MCF 10A (cell line): Measurements from ENCODE around the gene PTBP3. TPM values are rescaled to one million over a fixed set of nuclear protein-coding genes. Genes with fewer than 3 reads are reported as not detected.

Experiments
- BruUV-seq: library from RNA; stranded (reverse); fragments of 400-500 nt; replicated peaks from 2 replicates; lab custom pipeline; 2021; lab: Mats Ljungman, UMichigan
- CTCF ChIA-PET: fragments of 300-600 bp; sonication (Branson Sonifier 250); formaldehyde crosslinking; extraction: SDS; loops from one replicate; lab custom pipeline; 2021; ENCODE audit warnings: antibody characterized with exemption, inconsistent platforms; lab: Yijun Ruan, JAX
- POLR2A ChIA-PET: fragments of 300-600, 350-650 bp; sonication (Branson Sonifier 250); formaldehyde crosslinking; extraction: SDS; loops from one replicate; lab custom pipeline; 2020; ENCODE audit warnings: antibody characterized with exemption, inconsistent platforms; lab: Yijun Ruan, JAX
- DNase-seq: peaks from one replicate; pipeline ENCODE4 v3.0.0-alpha.2; 2018; ENCODE audit not compliant: unreplicated experiment
- H3K27ac Mint-ChIP-seq: one replicate; pipeline ENCODE4 v1.8.0; 2022; ENCODE audit warnings: mild to moderate bottlenecking, low read depth, mixed read lengths; ENCODE audit not compliant: unreplicated experiment
- H3K27me3 Mint-ChIP-seq: one replicate; pipeline ENCODE4 v1.8.0; 2022; ENCODE audit warnings: mixed read lengths; ENCODE audit not compliant: insufficient read depth, unreplicated experiment
- H3K36me3 Mint-ChIP-seq: one replicate; pipeline ENCODE4 v1.8.0; 2022; ENCODE audit warnings: mild to moderate bottlenecking, moderate library complexity, mixed read lengths; ENCODE audit not compliant: insufficient read depth, unreplicated experiment
- H3K4me1 Mint-ChIP-seq: one replicate; pipeline ENCODE4 v1.8.0; 2022; ENCODE audit warnings: mixed read lengths; ENCODE audit not compliant: insufficient read depth, unreplicated experiment
- H3K4me3 Mint-ChIP-seq: one replicate; pipeline ENCODE4 v1.8.0; 2022; ENCODE audit warnings: mild to moderate bottlenecking, moderate library complexity, mixed read lengths; ENCODE audit not compliant: unreplicated experiment
- H3K9me3 Mint-ChIP-seq: one replicate; pipeline ENCODE4 v1.8.0; 2022; ENCODE audit warnings: mixed read lengths; ENCODE audit not compliant: unreplicated experiment
- intact Hi-C: fragments of 100-400 bp; cut with micrococcal nuclease; formaldehyde crosslinking; loops from 2 replicates; pipeline ENCODE4 v1.14.1; 2022
- total RNA-seq: library from RNA; stranded (reverse); gene quantifications from 2 replicates; pipeline ENCODE4 v1.2.3, GENCODE V29; 2022
- TF ChIP-seq, protein P1 (sequence below): fragments of 200-600 bp; IDR thresholded peaks from one replicate; pipeline ENCODE4 v1.8.0; 2022; ENCODE audit warnings: antibody characterized with exemption, mild to moderate bottlenecking; ENCODE audit not compliant: unreplicated experiment

PTBP3 gene
- total RNA-seq, 1 experiment from 2014 or later = 79.2 TPM

DNA sequence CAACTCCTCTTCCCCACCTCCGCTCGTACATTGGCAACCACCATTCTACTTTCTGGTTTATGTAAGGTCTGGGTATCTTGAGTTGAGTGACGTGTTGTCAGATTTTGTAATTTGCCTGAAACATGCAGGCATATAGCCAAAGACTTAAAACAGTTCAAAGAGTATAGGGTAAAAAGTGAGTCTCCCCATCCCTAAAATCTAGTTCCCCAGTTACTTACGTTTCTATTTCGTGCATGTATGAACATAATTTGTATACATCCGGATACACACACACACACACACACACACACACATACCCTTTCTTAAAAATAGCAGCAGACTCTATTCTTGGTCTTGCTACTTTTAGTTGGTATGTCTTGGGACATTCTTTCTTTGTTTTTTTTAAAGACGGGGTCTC lies 47.4 kb upstream of the PTBP3 start:
- Mint-ChIP-seq H3K27me3 (no peaks in the 10 kb centered on the region), H3K4me1 (peaks cover 34% of the 10 kb centered on the region), H3K4me3 (peak overlapping the region; percentile 93), H3K36me3 (peaks cover 6% of the 10 kb centered on the region), H3K9me3 (no peaks in the 10 kb centered on the region), H3K27ac (peak overlapping the region; percentile 83)
- TF ChIP-seq, protein P1, sequence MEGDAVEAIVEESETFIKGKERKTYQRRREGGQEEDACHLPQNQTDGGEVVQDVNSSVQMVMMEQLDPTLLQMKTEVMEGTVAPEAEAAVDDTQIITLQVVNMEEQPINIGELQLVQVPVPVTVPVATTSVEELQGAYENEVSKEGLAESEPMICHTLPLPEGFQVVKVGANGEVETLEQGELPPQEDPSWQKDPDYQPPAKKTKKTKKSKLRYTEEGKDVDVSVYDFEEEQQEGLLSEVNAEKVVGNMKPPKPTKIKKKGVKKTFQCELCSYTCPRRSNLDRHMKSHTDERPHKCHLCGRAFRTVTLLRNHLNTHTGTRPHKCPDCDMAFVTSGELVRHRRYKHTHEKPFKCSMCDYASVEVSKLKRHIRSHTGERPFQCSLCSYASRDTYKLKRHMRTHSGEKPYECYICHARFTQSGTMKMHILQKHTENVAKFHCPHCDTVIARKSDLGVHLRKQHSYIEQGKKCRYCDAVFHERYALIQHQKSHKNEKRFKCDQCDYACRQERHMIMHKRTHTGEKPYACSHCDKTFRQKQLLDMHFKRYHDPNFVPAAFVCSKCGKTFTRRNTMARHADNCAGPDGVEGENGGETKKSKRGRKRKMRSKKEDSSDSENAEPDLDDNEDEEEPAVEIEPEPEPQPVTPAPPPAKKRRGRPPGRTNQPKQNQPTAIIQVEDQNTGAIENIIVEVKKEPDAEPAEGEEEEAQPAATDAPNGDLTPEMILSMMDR = no peak
- ChIA-PET POLR2A (interaction anchor here (0.6 to 4.2 kb wide), 17 partner anchors 20 to 680 kb away, joined by 3 to 50 read pairs (median 9); partner anchors contain the start of genes INIP, KIAA1958, PTBP3 and SNX30), CTCF (interaction anchor here (0.6 to 2.5 kb wide), 2 partner anchors 51 to 331 kb away, joined by 3 to 21 read pairs; no protein-coding TSS in a partner anchor)
- intact Hi-C loops = loop anchor here (10.0 kb wide), 1 partner anchor 524 kb away; no protein-coding TSS in a partner anchor
- DNase-seq = peak; percentile 54
- no TSS peak for BruUV-seq

DNA sequence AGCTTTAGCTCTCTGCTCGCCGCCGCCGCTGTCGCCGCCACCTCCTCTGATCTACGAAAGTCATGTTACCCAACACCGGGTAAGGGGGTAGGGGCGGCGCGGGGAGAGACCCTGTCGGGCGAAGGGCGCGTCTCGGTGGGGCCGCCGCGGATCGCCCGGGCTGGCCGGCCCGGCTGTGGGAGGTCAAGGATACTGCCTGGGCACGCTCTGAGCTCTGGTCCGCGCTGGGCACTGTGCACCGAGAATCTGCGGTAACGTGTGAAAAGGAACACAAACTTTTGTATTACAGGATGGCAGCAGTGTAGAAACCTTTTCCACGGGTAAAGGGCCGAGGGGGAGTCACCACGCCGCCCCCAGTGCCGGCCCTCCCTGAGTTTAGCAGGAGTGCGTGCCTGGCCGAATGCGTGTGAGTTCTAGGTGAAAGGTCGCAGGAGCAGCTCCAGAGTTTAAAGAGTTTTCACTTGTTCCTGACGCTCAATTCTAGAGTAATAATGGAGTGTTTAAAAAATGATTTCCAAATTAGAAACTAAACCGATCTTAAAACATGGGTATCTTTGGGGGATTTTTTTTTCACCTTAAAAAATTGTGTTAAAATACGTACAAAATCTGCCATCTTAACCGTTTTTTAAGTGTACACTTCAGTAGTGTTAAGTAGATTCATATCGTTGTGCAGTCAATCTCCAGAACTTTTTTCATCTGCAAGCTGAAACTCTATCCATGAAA lies 46.8 kb upstream of the PTBP3 start, which contains the start of gene HSDL2:
HSDL2 (plus strand) TSS at position 7 of the 723 bp plus-strand sequence; CDS start at position 63, 56 bp downstream.
- peak; percentile 54 for DNase-seq
- CTCF ChIA-PET = interaction anchor here (0.6 to 3.5 kb wide), 9 partner anchors 11 to 399 kb away, joined by 3 to 28 read pairs (median 3); no protein-coding TSS in a partner anchor
- no peaks in the 10 kb centered on the region for H3K27me3 Mint-ChIP-seq
- peak within 1 kb of the TSS; percentile 83 for H3K27ac Mint-ChIP-seq
- intact Hi-C loops = loop anchor here (10.0 kb wide), 1 partner anchor 525 kb away; no protein-coding TSS in a partner anchor
- TSS peak; percentile 59 for BruUV-seq
- POLR2A ChIA-PET = interaction anchor here (0.5 to 4.2 kb wide), 45 partner anchors 10 to 895 kb away, joined by 3 to 50 read pairs (median 5); partner anchors contain the start of genes FKBP15, INIP, KIAA1958 and PTBP3
- no peaks in the 10 kb centered on the region for H3K9me3 Mint-ChIP-seq
- H3K4me1 Mint-ChIP-seq = peaks cover 34% of the 10 kb centered on the region
- TF ChIP-seq, protein P1 = no peak
- H3K4me3 Mint-ChIP-seq = peak within 1 kb of the TSS; percentile 93
- peaks cover 6% of the 10 kb centered on the region for H3K36me3 Mint-ChIP-seq

DNA sequence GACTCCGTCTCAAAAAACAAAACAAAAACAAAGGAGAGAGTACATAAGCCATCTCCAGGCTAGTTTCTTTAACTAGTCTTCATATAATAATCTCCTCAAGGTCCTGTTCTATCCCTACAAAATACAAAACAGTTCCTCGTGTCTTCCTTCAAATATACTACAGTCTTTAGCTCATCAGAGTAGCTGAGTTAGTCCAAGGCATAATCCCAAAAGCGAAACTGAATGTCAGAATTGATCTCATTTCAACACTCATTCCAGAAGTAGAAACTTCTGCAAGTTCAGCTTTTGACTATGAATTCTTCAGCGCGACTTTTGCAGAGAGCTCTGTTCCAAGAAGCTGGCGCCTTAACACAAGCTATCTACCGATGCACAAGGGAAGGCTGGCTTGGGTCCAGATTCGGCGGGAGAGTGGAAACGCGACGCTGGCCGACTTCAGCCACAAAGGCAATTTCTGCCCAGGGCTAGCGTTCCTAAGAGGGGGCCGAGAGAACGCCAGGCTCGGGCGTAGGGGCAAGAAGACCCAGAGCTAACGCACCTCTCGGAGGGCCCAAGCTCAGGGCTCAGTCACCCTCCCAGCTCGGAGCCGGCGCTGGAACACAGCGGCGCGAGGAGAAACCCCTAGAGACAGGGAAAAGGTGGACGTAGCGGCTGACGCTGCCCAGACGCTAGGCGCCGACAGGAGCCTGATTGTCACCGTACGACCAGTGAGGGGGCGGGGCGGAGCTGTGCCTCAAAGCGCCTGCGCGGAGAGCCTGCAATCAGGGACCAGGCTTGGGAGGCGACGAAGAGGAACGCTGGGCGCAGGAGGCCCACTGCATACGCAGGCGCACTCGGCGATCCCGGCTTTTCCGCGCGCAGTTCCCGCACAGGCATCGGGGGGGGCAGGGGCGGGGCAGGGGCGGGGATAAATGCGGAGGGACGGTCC lies 46.0 kb upstream of the PTBP3 start:
- ChIA-PET POLR2A (interaction anchor here (0.5 to 4.2 kb wide), 50 partner anchors 9 to 895 kb away, joined by 3 to 50 read pairs (median 5); partner anchors contain the start of genes FKBP15, INIP, KIAA1958 and PTBP3), CTCF (interaction anchor here (0.5 to 4.0 kb wide), 15 partner anchors 10 to 360 kb away, joined by 3 to 28 read pairs (median 4); no protein-coding TSS in a partner anchor)
- H3K4me3 Mint-ChIP-seq = peak overlapping the region; percentile 93
- peaks cover 34% of the 10 kb centered on the region for H3K4me1 Mint-ChIP-seq
- H3K9me3 Mint-ChIP-seq = no peaks in the 10 kb centered on the region
- intact Hi-C loops = loop anchor here (2.0 to 10.0 kb wide), 3 partner anchors 285 to 525 kb away; no protein-coding TSS in a partner anchor
- TF ChIP-seq, protein P1 = no peak
- H3K36me3 Mint-ChIP-seq = peaks cover 6% of the 10 kb centered on the region
- peak overlapping the region; percentile 83 for H3K27ac Mint-ChIP-seq
- H3K27me3 Mint-ChIP-seq = no peaks in the 10 kb centered on the region
- peak; percentile 98 for DNase-seq
- TSS peak; percentile 39 for BruUV-seq
